Ramos (cell line): ENCODE measurements around the gene HS6ST1.

Experiments
- in situ Hi-C: fragments of 300-500 bp; cut with MboI; formaldehyde crosslinking; loops from one replicate; pipeline ENCODE4 v1.14.3; 2022; ENCODE audit warnings: low sequenced_read_pairs; ENCODE audit not compliant: unreplicated experiment

HS6ST1 gene

DNA sequence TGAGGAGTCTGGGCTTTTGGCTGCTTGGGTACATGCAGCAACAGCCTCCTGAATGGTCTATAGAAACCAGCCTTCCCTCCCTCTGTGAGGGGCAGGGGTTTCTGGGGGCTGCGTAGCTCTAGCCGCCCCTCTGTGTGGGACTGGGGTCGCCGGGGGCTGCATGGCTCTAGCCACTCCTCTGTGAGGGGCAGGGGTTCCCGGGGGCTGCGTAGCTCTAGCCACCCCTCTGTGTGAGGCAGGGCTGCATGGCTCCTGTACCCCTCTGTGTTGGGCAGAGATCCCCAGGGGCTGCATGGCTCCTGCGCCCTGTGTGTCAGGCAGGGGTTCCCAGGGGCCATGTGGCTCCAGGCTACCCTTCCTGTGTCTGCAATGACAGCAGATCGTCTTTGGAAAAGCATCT, 17.6 kb downstream of the HS6ST1 start:
- in situ Hi-C loops: no loop called here

DNA sequence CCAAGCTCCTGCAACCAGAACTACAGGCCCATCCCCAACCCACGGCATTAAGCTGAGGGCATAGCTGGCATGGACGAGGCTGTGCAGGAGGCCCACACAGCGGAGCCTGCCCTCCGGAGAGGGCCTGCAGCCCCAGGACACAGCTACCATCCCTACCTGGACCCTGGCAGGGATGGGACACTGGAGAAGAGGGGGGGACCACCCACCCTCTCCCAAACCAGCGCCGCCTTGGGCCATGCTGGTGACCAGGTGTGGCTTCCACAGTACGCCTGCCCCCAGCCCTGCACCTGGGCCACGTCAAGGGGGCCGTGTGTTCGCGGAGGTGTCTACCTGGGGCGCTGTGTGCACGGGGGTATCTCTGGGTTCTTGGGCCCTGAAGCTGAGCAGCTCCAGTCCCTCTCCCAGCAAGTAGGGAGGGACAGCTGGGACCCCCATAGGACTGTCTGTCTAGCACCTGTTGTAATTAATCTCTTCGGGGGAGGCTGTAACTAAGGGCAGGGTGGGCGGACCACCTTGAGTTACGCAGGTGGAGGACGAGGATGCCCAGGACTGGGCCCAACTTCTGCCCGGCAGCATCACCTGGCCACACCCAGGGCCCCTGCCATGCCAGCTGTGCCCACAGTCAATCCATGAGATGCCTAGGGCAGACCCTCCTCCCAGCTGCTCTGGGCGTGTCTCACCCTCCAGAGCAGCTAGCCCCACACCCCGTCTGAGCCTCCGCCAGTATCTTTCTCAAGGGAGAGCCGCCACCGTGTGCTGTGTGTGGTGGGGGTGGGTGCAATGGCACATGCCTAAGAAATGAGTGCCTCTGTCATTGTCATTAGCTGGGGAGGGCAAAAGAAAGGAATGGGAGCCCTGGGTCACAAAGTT, 18.3 kb downstream of the HS6ST1 start:
- in situ Hi-C loops: no loop called here

- in situ Hi-C loops: no loop called here
These were observed 19.0 kb downstream of the HS6ST1 start for GRCh38 chr2:128299628-128300027.

GRCh38 chr2:128298846-128299507, 19.7 kb downstream of the HS6ST1 start:
- in situ Hi-C loops: no loop called here

- in situ Hi-C loops: no loop called here
These were observed 20.4 kb downstream of the HS6ST1 start for GRCh38 chr2:128298286-128298685.

GRCh38 chr2:128293870-128294455, 24.7 kb downstream of the HS6ST1 start:
- in situ Hi-C loops: no loop called here

DNA sequence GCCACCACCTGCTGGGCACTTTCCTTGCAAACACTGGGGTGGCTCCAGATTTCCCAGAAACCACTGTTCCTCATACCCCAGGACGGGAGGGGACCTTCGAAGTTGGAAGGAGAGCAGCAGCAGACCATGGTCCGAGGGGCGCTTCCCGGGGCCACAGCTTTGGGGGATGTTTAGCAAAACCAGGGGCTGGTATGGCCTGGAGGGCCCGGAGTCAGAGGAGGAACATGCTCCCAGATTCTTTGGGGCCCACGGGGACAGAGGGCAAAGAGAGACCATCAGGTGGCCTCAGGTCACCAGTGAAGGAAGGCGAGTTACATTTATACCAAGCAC, 25.3 kb downstream of the HS6ST1 start:
- in situ Hi-C loops: no loop called here

DNA sequence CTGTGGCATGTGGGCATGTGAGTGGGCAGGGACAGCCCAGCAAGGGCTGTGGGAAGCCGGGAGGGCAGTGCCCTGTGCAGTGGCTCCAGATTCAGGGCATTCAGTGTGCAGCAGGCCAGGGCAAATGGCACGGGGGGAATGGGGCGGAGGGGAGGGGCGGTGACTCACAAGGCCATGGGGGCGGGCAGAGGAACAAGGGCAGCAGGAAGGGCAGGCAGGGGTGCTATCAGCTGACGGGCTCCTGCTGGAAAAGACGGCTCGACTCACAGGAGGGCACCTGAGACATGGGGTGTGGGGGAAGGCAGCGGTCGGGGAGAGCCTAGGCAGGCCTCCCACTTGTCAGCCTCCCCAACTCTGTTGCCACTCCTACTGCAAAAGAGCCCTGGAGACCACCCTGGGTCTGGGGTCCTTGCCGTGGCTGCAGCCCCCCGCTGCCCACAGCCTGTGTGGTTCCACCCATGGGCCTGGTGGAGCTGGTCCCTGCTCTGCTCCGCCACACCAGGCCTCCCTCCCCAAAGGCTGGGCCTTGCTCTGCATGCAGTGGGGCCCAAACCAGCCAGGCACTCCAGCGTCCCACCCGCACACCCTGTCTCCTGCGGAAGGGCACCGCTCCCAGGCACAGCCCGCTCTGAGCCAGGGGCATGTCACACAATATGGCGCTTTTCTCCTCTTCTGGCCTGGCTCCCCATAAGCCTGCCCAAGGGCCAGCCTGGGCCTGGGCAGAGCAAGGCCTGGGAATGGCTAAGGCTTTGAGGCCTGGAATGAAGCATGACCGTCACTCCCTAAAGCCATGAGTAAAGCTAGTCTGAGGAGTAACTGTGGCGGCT, 25.9 kb downstream of the HS6ST1 start:
- in situ Hi-C loops: no loop called here

DNA sequence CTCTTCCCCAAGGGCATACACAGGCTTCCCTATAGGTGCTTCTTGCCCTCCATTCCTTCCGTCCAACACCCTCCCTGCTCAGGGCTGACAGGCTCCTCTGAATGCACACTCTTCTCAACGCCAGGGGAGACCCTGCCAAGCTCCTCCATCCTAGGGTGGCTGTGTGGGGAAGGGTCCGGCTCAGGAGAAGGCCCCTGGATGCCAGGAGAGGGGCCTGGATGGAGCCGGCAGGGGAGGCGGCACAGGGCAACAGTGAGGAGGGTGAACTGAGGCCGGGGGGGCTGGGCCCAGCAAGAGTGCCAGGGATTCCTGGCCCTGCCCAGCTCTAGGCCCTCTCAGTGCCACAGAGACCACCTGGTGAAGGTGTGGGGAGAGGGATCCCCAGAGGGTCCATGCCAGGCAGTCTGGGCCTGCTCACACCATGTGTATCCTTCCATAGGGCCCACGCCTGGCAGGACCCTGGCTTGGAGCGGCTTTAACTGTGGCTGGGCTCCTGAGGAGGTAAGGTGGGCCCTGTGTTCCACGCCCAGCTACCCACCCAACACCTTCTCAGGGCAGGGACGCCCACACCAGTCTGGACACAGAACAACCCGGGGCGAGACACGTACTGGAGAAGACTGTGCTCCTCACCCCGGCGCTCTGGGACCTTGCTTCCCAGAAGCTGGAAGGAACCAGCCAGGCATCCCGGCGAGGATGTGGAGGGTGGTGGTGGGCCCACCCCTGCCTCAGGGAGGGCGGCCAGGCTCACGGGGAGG, 26.6 kb downstream of the HS6ST1 start:
- in situ Hi-C loops: no loop called here

GRCh38 chr2:128291161-128291843, 27.4 kb downstream of the HS6ST1 start:
- in situ Hi-C loops: no loop called here

- in situ Hi-C loops: no loop called here
These were observed 28.3 kb downstream of the HS6ST1 start for GRCh38 chr2:128290356-128290755.

- in situ Hi-C loops: no loop called here
These were observed 29.2 kb downstream of the HS6ST1 start for GRCh38 chr2:128289439-128289838.

DNA sequence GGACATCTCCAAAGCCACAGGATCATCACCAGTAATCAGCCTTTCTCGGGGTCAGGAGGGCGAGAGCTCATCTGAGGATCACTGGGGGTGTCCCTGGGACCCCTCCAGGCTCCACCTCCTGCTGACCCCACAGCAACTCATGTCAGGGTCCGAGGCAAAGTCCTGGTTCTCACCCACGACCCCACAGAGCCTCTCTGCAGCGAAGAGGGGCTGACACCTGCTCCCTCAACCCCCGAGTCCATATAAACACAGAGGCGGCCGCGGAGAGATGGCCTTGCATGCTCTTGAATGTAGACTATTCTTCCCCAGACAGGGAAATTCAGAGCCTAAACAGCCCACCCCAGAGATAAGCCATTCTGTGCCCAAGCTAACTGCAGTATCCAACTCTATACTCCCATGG, 29.9 kb downstream of the HS6ST1 start:
- in situ Hi-C loops: no loop called here

- in situ Hi-C loops: no loop called here
These were observed 30.6 kb downstream of the HS6ST1 start for GRCh38 chr2:128287780-128288735.

- in situ Hi-C loops: no loop called here
These were observed 31.5 kb downstream of the HS6ST1 start for GRCh38 chr2:128286905-128287779.

- in situ Hi-C loops: no loop called here
These were observed 32.5 kb downstream of the HS6ST1 start for GRCh38 chr2:128286011-128286721.
